Ammon's horn (tissue), 1 donor: ENCODE results near the gene HDC.

Source experiments
- DNase-seq: peaks from one replicate; pipeline ENCODE4 v3.0.0-alpha.2; 2016; ENCODE audit warnings: low spot score

Gene HDC

GRCh38 chr15:50252556-50252955, 13.0 kb downstream of the HDC start:
- no peak for DNase-seq

GRCh38 chr15:50251638-50252182, 13.8 kb downstream of the HDC start:
- no peak for DNase-seq

- no peak for DNase-seq
Observed at GRCh38 chr15:50250760-50251394, 14.6 kb downstream of the HDC start.

GRCh38 chr15:50249704-50250103, 15.8 kb downstream of the HDC start:
- DNase-seq, result no peak

GRCh38 chr15:50248994-50249582, 16.4 kb downstream of the HDC start:
- no peak for DNase-seq

- DNase-seq, result peak; percentile 30
Observed at GRCh38 chr15:50247819-50248655, 17.5 kb downstream of the HDC start.

- DNase-seq, result no peak
Observed at GRCh38 chr15:50246631-50247030, 18.9 kb downstream of the HDC start.

GRCh38 chr15:50244959-50245624, 20.4 kb downstream of the HDC start:
- no peak for DNase-seq

GRCh38 chr15:50244153-50244552, 21.4 kb downstream of the HDC start:
- DNase-seq, result no peak

GRCh38 chr15:50241684-50242450, 23.7 kb downstream of the HDC start:
- DNase-seq, result no peak

- no peak for DNase-seq
Observed at GRCh38 chr15:50238255-50238654, 27.3 kb downstream of the HDC start.

GRCh38 chr15:50236433-50236832, 29.1 kb downstream of the HDC start:
- no peak for DNase-seq

GRCh38 chr15:50235794-50236193, 29.7 kb downstream of the HDC start:
- no peak for DNase-seq

GRCh38 chr15:50234764-50235163, 30.8 kb downstream of the HDC start:
- no peak for DNase-seq

GRCh38 chr15:50233192-50233736, 32.3 kb downstream of the HDC start:
- no peak for DNase-seq

- no peak for DNase-seq
Observed at GRCh38 chr15:50232791-50233190, 32.7 kb downstream of the HDC start.

GRCh38 chr15:50231761-50232160, 33.8 kb downstream of the HDC start:
- DNase-seq, result no peak

GRCh38 chr15:50229336-50229735, 36.2 kb downstream of the HDC start:
- no peak for DNase-seq

- no peak for DNase-seq
Observed at GRCh38 chr15:50228866-50229265, 36.7 kb downstream of the HDC start.

GRCh38 chr15:50227076-50227475, 38.5 kb downstream of the HDC start:
- DNase-seq, result no peak

GRCh38 chr15:50225938-50226337, 39.6 kb downstream of the HDC start:
- DNase-seq, result no peak
